Lung (tissue), 12 donors: ENCODE measurements around the gene TFF2. TPM values are rescaled to one million over a fixed set of nuclear protein-coding genes. Genes with fewer than 3 reads are reported as not detected.

Experiments
- ATAC-seq: fragments of 200-7000 bp; cut with Tn5 transposase; one replicate; pipeline ENCODE4 v1.9.1; 2020; ENCODE audit warnings: moderate number of reproducible peaks; ENCODE audit not compliant: insufficient read depth, low FRiP score
- DNase-seq, 3 donors: peaks; one replicate each; pipeline ENCODE4 v3.0.0-alpha.2; 2013 to 2017
- H3K27ac ChIP-seq, 2 donors: one replicate each; pipeline ENCODE4 v1.5.1; 2013; ENCODE audit warnings: mild to moderate bottlenecking in 2 of 2, moderate library complexity in 2 of 2, control low read depth in 1 of 2, inconsistent platforms in 1 of 2, low read depth in 1 of 2, low read length in 1 of 2
- H3K27me3 ChIP-seq, 3 donors: one replicate each; pipeline ENCODE4 v1.5.1; 2013; ENCODE audit warnings: low read length in 2 of 3; ENCODE audit not compliant: control insufficient read depth in 3 of 3, insufficient read depth in 3 of 3
- H3K36me3 ChIP-seq, 4 donors: one replicate each; pipeline ENCODE4 v1.5.1; 2013; ENCODE audit warnings: low read length in 4 of 4, mild to moderate bottlenecking in 1 of 4, moderate library complexity in 1 of 4; ENCODE audit not compliant: control insufficient read depth in 4 of 4, insufficient read depth in 4 of 4
- H3K4me1 ChIP-seq, 5 donors: one replicate each; pipeline ENCODE4 v1.5.1; 2013; ENCODE audit warnings: low read length in 5 of 5, mild to moderate bottlenecking in 2 of 5, moderate library complexity in 1 of 5; ENCODE audit not compliant: control insufficient read depth in 5 of 5, insufficient read depth in 5 of 5
- H3K4me3 ChIP-seq: one replicate; pipeline ENCODE4 v1.5.1; 2013; ENCODE audit warnings: mild to moderate bottlenecking, control low read depth, moderate library complexity
- H3K9ac ChIP-seq, 2 donors: one replicate each; pipeline ENCODE4 v1.5.1; 2013; ENCODE audit warnings: low read length in 2 of 2, control low read depth in 1 of 2; ENCODE audit not compliant: insufficient read depth in 1 of 2
- H3K9me3 ChIP-seq, 4 donors: one replicate each; pipeline ENCODE4 v1.5.1; 2013; ENCODE audit warnings: low read length in 3 of 4, mild to moderate bottlenecking in 1 of 4, moderate library complexity in 1 of 4; ENCODE audit not compliant: control insufficient read depth in 4 of 4, insufficient read depth in 3 of 4
- CTCF ChIP-seq: IDR thresholded peaks from 2 replicates; pipeline ENCODE4 v1.5.1; 2012; ENCODE audit warnings: mild to moderate bottlenecking; ENCODE audit errors: control extremely low read depth, extremely low read depth
- WGBS, 2 donors: extraction: QIAGEN DNeasy Blood & Tissue Kit; methylation state at CpG; one replicate each; pipeline ENCODE4 v1.1.7; 2013; 5-methylcytosine and 5-hydroxymethylcytosine counted together
- polyA plus RNA-seq, 2 donors: library from polyadenylated mRNA; stranded (reverse); fragments of 200-250 nt; gene quantifications; one replicate each; pipeline ENCODE4 v1.2.1, GENCODE V29; 2013
- total RNA-seq, 2 donors: library from RNA; depleted of rRNA in 1 of 2; stranded (reverse); fragments of >200 nt in 1 of 2; gene quantifications; one replicate each; pipeline ENCODE4 v1.2.1, GENCODE V29; 2014 to 2021
- donor health status: control.
- donor health status: control.
- donor health status: Bipolar disorder and iron deficiency.
- donor health status: healthy.
- donor health status: DM: yes; HTN: yes; CAD: no.

Gene TFF2
- total and polyA plus RNA-seq, 4 donors: not detected

GRCh38 chr21:42362198-42362597 lies 11.4 kb upstream of the TFF2 start:
- 81% methylated on average over 12 of the region's 12 CpGs for WGBS, 2 donors
- ATAC-seq: no peak
- H3K9me3 ChIP-seq: peaks cover 0 to 7% (median 2%) of the 10 kb centered on the region in 4 donors

GRCh38 chr21:42361286-42361685 lies 10.5 kb upstream of the TFF2 start:
- DNase-seq (no peak), ATAC-seq (no peak)
- Histone ChIP-seq H3K9me3 (peaks cover 0 to 12% (median 2%) of the 10 kb centered on the region in 4 donors), H3K9ac (no peak overlapping the region), H3K4me1 (no peaks in the 10 kb centered on the region), H3K27ac (no peak overlapping the region), H3K27me3 (peaks cover 0 to 8% (median 3%) of the 10 kb centered on the region in 3 donors), H3K36me3 (no peaks in the 10 kb centered on the region), H3K4me3 (no peak overlapping the region)
- WGBS, 2 donors: 43 to 56% methylated on average over 7 of the region's 7 CpGs
- TF ChIP-seq CTCF: no peak

More at GRCh38 chr21:42362198-42362597, 11.4 kb upstream of the TFF2 start:
- DNase-seq: no peak
- no peaks in the 10 kb centered on the region for H3K4me1 ChIP-seq
- no peak overlapping the region for H3K9ac ChIP-seq
- no peak overlapping the region for H3K27ac ChIP-seq
- no peaks in the 10 kb centered on the region for H3K36me3 ChIP-seq
- TF ChIP-seq CTCF: no peak
- no peak overlapping the region for H3K4me3 ChIP-seq
- H3K27me3 ChIP-seq: peaks cover 0 to 8% (median 3%) of the 10 kb centered on the region in 3 donors

- peaks cover 0 to 15% (median 2%) of the 10 kb centered on the region in 4 donors for H3K9me3 ChIP-seq
- no peak overlapping the region for H3K9ac ChIP-seq
- WGBS, 2 donors: 73 to 81% methylated on average over 2 of the region's 2 CpGs
- ATAC-seq (no peak), DNase-seq (no peak)
- H3K36me3 ChIP-seq: no peaks in the 10 kb centered on the region
- no peak overlapping the region for H3K4me3 ChIP-seq
- no peaks in the 10 kb centered on the region for H3K4me1 ChIP-seq
- no peak overlapping the region for H3K27ac ChIP-seq
- H3K27me3 ChIP-seq: peaks cover 0 to 8% (median 3%) of the 10 kb centered on the region in 3 donors
- no peak for TF ChIP-seq CTCF
Measured at GRCh38 chr21:42360317-42360716, 9.5 kb upstream of the TFF2 start.

- 88 to 93% methylated on average over 13 of the region's 13 CpGs for WGBS, 2 donors
- H3K4me3 ChIP-seq: no peak overlapping the region
- H3K36me3 ChIP-seq: no peaks in the 10 kb centered on the region
- peaks cover 0 to 8% (median 3%) of the 10 kb centered on the region in 3 donors for H3K27me3 ChIP-seq
- ATAC-seq (no peak), DNase-seq (no peak)
- H3K27ac ChIP-seq: no peak overlapping the region
- no peaks in the 10 kb centered on the region for H3K4me1 ChIP-seq
- H3K9me3 ChIP-seq: peaks cover 0 to 15% (median 2%) of the 10 kb centered on the region in 4 donors
- H3K9ac ChIP-seq: no peak overlapping the region
- no peak for TF ChIP-seq CTCF
Measured at GRCh38 chr21:42358937-42359336, 8.1 kb upstream of the TFF2 start.
